GM18505 (cell line): ENCODE data around the gene PLCB4.

Experiments
- ATAC-seq: cut with Tn5 transposase; IDR thresholded peaks from one replicate; pipeline ENCODE4 v1.9.1; 2021; ENCODE audit not compliant: unreplicated experiment
- POLR2A ChIP-seq: IDR thresholded peaks from 4 replicates; pipeline ENCODE4 v1.6.1; 2011; ENCODE audit warnings: borderline replicate concordance; ENCODE audit not compliant: insufficient read depth, insufficient read length; ENCODE audit errors: extremely low read depth

PLCB4 gene

DNA sequence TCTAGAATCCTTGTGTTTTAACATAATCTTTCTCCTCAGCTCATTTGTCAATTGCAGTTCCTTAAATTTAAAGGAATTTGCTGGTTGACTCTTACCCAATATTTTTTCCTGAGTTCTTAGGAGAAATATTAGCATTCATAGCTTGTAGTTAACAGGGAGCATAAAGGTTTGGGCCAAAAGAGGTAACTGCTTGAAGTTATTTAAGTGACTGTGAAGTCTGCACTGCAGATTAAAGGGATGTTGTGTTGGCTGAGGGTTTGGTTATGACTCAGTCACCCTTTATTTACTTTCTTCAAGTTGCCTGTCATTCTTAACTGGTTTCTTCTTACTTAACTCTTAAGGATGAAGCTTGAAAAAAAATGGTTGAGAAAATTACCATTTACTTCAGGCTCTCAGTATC, 225.2 kb downstream of the PLCB4 start:
- no peak for TF ChIP-seq POLR2A
- no peak for ATAC-seq

DNA sequence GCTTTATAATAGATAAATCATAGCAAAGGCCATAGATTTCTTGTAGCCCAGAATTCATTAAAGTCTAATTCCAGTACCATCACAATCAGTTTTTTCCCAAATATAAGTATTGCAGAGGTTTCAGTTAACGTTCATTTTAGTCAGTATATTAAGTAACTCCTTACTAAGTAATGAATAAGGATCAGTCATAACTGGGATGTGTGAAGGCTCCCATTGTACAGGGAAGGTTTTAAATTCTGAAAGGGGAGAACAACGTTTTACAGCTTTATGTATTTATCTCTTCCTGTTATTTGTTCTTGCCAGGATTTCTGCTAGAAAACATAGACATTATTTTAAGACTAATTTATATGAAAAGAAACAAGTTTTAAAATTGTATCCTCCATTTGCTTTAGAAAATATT, 230.0 kb downstream of the PLCB4 start:
- no peak for ATAC-seq

DNA sequence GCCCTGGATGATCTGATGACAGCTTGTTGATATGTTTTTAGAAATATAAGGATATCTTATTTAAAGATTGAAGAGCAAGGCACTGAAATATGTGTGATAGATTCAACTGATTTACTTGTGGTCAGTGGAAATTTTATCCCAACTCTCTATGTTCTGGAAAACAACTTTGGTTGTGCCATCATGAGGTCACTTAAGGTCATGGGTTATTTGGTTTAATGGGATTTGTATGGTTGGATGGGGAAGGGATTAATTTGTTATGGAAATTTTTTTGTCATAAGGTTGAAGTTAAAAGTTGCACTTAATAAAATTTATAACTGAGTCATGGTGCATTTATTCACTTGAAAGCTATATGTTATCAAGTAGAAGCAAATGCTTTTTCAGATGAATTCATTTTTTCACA, 231.2 kb downstream of the PLCB4 start:
- no peak for ATAC-seq
- TF ChIP-seq POLR2A: no peak

More for the DNA sequence above, 230.0 kb downstream of the PLCB4 start:
- no peak for TF ChIP-seq POLR2A

DNA sequence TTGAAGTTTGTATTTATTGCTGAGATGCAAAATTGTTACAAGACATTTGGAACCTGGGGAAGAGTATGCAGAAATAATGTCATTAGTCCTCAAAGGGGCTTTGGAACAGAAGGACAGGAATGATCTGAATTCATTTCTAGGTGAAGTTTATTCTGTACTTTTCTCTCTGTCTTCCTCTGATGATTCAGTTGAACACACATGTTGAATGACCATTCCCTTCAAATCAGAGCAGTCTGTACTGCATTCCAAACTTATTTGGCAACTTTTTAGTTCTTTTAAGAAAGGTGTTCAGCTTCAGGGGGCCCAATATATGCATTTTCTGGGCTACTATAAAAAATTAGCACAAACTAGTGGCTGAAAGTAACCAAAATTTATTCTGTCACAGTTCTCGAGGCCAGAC, 231.6 kb downstream of the PLCB4 start:
- TF ChIP-seq POLR2A: no peak
- ATAC-seq: no peak

DNA sequence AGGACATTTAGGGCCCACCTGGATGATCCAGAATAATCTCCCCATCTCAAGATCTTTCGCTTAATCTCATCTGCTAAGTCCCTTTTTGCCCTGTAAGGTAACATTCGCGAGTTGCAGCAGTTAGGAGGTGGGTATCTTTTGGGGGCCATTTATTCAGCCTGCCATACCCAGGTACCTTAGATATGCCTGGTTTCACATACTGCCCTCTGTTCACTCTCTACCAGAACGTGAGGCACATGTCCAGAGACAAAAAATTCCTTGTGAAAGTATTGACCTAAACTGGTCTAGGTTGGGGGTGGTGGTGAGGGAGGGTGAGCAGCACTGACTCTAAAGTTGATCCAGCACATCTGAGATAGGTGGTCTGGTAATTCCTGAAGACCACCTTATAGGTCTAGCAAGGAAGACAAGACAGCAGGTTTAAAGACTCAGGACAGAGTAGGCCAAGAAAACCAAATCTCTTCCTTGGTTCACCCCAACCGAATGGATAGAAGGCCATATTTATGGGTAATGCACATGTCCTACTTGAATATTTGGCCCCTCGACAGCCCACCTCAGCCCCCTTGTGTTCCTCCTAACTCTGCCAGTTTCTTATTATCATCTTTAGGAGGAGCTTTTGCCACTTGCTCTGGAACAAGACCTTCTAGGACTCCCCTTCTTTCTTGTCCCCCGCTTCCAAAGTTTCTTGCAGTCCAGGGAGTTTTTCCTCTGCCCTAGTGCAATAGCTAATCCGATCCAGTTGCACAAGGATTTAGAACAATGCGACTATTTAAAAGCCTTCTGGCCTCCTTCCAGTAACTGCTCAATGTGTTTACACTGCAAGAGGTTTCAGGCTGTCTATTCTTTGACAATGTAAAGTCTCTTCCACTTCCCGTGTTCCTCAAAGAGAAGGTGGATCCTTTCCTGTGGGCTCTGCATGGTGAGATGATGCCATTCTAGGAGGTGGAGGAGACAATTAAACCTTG, 232.5 kb downstream of the PLCB4 start:
- TF ChIP-seq POLR2A: no peak
- no peak for ATAC-seq

DNA sequence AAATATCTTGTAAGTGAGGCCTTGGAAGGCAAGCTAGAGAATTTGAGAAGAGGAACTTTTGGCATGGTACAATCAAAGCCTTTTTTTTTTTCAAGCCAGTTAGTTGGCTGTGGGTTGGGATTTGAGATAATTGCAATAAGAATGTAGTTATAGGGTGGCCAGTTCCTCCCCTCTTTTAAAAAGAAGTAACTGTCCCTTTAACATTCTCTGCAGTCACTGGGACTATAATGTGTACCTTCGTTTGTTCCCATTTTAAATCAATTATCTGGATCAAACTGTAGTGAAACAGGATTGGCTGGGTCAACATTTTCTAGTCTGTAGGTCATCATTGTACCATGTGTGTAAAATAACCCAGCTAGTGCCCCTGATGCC, 233.2 kb downstream of the PLCB4 start:
- no peak for ATAC-seq
- TF ChIP-seq POLR2A: no peak

DNA sequence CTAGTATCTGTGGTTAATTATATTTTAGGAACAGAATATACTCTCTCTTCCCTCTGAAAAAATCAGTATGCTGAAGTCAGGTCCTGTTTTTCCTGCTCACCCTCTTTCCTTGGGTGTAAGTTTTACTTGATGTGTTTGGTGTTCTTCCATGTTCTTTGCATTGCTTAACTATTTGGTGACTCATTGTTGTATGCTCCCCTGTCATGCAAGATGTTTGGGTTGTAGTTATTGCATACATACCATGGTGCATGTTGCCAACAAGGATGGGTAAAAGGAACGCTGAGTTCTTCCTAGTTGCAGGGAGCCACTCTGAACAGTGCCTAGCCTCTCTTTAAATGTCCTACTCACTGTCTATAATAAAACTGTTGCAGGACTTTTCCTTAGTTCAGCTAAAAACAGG, 237.6 kb downstream of the PLCB4 start:
- ATAC-seq: no peak
- no peak for TF ChIP-seq POLR2A

DNA sequence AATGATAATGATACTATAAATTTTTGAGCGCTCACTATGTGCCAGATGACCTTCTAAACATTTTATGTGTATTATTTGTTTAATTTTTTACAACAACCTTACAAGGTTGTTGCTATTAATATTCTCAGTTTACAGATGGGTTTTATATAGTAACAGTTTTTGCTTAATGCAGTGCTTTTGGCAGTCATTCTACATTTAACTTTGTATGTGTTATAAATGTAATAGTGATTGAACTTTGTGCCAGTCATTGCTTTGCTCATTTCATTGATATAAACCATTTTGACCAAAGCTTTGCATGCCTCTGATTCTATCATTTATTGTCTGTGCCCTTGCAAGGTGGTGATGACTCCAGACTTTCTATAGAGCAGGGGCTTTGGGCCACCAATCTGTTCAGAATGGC, 239.2 kb downstream of the PLCB4 start:
- no peak for TF ChIP-seq POLR2A
- ATAC-seq: no peak

DNA sequence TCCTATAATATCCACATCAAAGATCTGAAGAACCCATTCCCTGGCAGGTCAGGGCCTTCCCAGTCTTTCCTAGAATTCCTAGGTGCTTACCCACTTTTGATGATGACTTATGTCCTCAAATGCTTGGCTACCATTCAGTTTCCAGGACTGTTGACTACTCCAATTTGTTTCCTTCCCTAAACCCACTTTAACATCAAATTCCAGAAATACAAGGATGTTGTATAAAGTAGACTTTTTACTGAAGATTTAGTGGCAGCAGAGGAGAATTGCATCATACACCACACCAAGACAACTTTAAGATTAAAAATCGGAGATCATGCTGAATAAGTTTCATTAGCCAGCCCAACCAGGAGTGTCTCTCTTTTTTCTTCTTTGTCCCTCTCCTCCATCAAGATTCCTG, 242.2 kb downstream of the PLCB4 start:
- ATAC-seq: no peak

DNA sequence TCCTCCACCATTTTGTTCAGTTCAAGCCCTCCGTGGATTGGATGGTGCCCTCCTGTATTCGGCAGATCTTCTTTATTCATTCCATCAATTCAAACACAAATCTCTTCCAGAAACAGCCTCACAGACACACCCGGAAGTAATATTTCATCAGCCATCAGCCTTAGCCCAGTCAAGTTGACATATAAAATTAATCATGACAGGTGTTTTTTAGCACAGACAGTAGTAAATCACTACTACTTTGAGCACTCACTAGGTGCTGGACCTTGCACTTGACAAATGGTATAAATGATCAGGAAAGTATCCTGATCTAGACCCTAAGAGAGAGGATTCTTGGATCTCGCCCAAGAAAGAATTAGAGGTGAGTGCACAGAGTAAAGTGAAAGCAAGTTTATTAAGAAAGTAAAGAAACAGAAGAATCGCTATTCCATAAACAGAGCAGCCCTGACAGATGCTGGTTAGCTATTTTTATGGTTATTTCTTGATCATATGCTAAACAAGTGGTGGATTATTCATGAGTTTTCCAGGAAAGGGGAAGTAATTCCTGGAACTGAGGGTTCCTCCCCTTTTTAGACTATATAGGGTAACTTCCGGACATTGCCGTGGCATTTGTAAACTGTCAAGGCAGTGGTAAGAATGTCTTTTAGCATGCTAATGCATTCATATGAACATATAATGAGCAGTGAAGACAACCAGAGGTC, 250.9 kb downstream of the PLCB4 start:
- no peak for ATAC-seq
- no peak for TF ChIP-seq POLR2A

More for the DNA sequence above, 242.2 kb downstream of the PLCB4 start:
- TF ChIP-seq POLR2A: no peak

DNA sequence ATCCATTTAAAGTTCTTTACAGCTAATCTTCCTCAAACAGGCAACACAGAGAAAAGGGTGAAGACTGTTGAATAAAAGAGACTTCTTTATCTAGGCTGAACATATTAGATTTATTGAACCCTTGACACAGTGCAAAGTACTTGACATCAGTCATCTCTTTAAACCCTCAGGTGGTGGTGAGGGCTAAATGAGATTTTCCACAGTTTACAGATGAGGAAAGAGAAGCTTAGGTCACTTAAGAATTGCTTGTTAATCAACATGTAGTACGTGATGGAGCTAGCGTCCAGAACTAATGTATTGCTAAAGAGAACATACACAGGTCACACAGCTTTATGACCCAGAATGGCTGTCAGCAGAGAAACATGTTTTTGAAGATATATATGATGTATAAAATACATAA, 252.1 kb downstream of the PLCB4 start:
- no peak for TF ChIP-seq POLR2A
- ATAC-seq: no peak

DNA sequence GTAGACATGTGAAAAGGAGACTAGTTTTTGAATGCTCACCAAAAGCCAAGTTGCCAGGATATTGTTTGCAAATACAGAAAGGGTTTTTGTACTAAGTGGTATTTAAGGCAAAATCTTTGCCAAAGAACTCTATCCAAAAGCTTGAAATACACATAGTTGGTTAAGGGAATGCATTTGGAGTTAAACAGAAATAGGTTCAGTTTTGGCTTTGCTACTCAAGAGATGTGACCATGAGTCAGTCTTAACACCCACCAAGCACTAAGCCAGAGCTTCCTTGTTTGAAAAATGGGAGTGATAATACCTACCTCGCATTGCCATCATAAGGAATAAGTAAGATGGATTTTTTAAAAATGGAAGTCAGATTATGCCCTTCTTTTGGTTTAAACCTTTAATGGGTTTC, 253.8 kb downstream of the PLCB4 start:
- TF ChIP-seq POLR2A: no peak
- no peak for ATAC-seq

DNA sequence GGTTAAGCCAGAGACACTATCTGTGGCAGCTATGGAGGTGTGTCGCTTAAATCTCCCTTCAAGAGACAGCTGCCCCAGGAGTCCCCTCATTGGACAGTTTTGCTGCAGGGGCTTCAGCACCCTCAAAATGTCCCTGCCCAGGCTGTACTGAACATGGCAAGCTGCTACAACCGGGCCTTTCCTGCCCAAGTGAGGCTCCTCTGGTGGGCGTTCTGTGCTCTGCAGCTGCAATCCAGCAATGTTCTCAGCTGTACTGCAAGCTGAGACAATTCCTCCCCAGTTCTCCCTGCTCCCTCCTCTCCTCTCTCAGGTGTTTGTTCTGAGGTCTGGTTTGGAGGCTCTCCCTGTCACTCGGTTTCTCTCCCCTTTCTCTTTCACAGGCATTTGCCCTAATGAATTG, 254.7 kb downstream of the PLCB4 start:
- no peak for ATAC-seq
- no peak for TF ChIP-seq POLR2A
